Measurements from ENCODE around the gene NALF2.

NALF2 gene

DNA sequence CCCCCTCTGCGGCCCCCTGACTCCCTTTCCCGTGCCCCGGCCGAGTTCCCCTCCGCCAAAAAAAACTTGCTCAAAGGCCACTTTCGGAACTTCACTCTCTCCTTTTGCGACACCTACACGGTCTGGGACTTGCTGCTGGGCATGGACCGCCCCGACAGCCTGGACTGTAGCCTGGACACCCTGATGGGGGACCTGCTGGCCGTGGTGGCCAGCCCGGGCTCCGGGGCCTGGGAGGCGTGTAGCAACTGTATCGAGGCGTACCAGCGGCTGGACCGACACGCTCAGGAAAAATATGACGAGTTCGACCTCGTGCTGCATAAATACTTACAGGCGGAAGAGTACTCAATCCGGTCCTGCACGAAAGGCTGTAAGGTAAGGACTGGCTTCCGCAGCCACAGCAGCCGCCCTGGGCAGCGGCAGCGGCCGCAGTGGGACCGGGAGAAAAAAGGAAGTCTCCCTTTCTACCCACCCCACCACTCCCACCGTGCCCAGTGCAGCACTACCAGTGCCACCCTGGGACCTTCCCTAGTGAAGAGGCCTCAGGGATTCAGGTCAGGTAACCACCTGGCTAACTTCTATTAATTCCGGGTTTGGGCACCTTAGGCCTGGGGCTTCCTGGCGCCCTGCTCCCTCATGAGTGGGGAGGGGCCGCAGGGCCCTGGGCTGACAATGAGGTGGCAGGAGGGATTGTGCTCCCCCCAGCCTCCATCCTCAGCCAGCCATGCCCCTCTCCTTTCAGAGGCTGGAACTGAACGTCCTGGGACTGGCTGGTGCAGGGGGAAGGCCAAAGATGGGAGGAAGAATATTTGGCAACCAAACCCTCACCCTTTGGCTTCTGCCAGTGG lies 1.9 kb downstream of the NALF2 start:
- TF ChIP-seq, protein P1, sequence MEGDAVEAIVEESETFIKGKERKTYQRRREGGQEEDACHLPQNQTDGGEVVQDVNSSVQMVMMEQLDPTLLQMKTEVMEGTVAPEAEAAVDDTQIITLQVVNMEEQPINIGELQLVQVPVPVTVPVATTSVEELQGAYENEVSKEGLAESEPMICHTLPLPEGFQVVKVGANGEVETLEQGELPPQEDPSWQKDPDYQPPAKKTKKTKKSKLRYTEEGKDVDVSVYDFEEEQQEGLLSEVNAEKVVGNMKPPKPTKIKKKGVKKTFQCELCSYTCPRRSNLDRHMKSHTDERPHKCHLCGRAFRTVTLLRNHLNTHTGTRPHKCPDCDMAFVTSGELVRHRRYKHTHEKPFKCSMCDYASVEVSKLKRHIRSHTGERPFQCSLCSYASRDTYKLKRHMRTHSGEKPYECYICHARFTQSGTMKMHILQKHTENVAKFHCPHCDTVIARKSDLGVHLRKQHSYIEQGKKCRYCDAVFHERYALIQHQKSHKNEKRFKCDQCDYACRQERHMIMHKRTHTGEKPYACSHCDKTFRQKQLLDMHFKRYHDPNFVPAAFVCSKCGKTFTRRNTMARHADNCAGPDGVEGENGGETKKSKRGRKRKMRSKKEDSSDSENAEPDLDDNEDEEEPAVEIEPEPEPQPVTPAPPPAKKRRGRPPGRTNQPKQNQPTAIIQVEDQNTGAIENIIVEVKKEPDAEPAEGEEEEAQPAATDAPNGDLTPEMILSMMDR (IDR thresholded peaks at IDR 0.05; ENCODE audit: insufficient read depth, low read length, missing control alignments) = no peak
- ChIA-PET CTCF (no interaction called here), POLR2A (no interaction called here)
- H3K4me3 ChIP-seq (ENCODE audit: low read depth, low read length) = no peak overlapping the region
- DNase-seq (ENCODE audit: low read depth, low spot score) = no peak

DNA sequence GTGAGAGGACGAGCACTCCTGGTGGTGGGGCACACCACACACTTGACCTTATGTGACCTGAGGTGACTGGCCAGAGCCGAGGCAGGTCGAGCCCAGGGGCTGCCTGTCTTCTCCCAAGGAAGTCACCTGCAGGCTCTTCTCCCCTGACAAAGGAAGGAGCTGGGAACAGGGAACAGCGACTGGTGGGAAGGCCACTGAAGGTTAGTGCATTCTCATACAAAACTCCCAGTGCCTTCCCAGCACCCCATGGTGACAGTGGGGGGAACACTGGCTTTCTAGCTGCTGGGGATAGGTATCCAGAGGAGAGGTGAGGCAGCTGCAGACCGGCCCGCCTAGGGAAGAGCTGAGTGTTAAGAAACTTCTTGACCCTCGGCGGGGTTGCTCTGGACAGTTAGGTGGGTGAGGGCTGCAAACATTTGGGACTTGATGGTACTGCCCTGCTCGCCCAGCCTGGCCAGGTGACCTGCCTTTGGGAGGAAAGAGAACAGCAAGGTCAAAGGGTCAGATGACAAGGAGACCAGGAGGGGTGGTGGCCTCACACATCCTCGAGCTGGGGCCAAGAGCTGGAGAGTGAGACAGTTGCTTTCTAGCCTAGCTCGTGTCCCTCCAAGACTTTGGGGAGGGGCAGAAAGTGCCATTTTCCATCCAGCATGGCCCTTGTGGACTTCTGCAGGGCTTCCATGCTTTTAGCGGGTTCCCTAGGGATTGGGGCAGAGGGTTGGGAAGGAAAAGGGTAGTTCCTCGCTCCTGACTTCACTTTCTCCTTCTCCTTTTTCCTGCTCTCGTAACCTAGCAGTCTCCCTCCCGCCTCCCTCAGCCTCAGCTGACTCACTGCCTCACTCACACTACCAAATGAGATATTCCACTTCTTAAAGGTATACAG lies 2.7 kb downstream of the NALF2 start:
- TF ChIP-seq, protein P1 (IDR thresholded peaks at IDR 0.05; ENCODE audit: insufficient read depth, low read length, missing control alignments) = no peak
- H3K4me3 ChIP-seq (ENCODE audit: low read depth, low read length) = no peak overlapping the region
- ChIA-PET CTCF (no interaction called here), POLR2A (interaction anchor here (0.5 kb wide), 1 partner anchor 534 kb away, joined by 3 read pairs; no protein-coding TSS in a partner anchor)
- no peak for DNase-seq (ENCODE audit: low read depth, low spot score)

DNA sequence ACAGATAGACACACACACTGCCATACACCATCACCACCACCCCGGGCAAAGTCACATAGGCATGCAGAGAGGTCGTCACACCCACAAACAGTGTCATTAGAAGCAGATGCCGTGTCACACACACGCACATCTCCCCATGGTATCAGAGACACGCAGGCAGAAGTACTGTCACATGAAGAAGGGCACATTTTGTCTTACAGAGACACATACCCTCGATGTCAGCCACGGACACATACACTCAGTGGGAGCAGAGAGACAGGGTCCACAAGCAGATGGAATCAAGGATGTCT lies 3.3 kb downstream of the NALF2 start:
- no peak for DNase-seq (ENCODE audit: low read depth, low spot score)
- TF ChIP-seq, protein P1 (IDR thresholded peaks at IDR 0.05; ENCODE audit: insufficient read depth, low read length, missing control alignments) = no peak
- ChIA-PET POLR2A (no interaction called here), CTCF (no interaction called here)
- H3K4me3 ChIP-seq (ENCODE audit: low read depth, low read length) = no peak overlapping the region

DNA sequence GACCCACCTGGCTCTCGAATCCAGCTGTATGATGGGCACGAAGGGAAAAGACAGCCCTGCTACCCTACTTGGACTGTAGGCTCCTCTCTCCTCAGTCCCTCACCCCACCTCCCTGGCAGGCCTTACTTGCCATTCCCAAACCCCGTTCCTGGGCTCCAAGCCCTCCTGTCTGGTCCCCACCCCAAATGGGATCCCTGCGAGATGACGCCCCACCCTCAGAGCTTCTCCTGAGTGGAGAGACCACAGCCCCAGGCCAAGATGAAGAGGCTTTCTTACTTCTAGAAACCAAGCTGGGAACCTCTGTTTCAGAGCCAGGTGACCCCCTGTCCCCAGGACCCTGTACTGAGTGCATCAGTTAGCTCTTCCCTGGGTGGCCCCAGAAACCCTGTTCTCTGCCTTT lies 4.5 kb downstream of the NALF2 start:
- CTCF ChIA-PET = no interaction called here
- TF ChIP-seq, protein P1 (IDR thresholded peaks at IDR 0.05; ENCODE audit: insufficient read depth, low read length, missing control alignments) = no peak
- POLR2A ChIA-PET = no interaction called here
- no peak overlapping the region for H3K4me3 ChIP-seq (ENCODE audit: low read depth, low read length)
- DNase-seq (ENCODE audit: low read depth, low spot score) = no peak

DNA sequence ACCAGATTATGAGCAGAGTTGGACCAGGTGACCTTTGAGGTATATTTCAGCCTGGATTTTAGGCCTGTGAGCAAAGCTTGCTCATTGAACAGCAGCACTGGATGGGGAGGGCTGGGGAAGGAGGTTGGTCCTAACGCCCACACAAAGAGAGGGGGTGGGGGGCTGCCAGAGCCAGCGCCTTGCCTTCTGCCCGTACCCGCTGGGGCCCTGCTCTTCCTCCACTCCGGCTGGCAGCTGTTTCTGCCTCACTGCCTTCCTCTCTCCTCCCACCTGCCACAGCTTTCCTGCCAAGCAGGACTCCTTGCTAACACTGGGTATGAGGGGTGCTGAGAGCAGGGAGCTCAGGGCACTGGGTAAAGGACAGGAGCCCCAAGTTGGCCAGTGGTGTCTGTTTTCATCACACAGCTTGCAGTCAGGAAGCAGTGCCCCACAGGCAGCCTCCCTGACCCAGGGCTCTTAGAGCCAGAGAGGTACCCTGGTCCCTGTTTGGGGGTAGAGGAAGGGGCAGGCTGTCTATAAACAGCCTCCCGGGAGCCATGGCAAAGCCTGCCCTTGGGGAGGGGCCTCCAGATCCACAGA lies 6.1 kb downstream of the NALF2 start:
- POLR2A ChIA-PET = no interaction called here
- no peak for DNase-seq (ENCODE audit: low read depth, low spot score)
- H3K4me3 ChIP-seq (ENCODE audit: low read depth, low read length) = no peak overlapping the region
- CTCF ChIA-PET = no interaction called here
- TF ChIP-seq, protein P1 (IDR thresholded peaks at IDR 0.05; ENCODE audit: insufficient read depth, low read length, missing control alignments) = no peak

DNA sequence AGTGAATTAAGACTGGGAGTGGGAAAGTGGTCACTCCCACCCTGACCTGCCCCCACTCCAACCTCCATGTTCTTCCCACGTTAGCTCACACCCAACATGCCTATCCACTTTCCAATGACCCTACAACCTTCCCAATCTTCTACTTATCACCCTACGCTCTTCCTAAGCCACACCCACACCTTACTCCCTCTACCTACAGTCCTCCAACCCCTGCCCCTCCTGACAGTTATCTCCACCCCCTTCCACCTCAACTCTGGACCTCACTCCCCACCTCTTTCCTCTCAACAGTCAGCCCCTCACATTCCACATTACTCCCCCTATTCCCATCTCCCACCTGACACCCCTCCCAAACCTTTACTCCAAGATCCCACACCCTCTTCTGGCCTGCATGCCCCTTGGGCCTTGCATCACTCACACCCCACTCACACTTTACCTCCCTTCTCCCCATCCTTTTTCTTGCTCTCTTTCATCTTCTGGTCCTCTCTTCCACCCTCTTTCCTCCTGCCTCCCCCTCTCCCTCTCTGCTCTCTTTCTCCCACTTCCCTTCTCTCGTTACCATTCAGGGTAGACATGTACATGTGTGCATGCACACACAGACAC lies 6.9 kb downstream of the NALF2 start:
- ChIA-PET CTCF (no interaction called here), POLR2A (no interaction called here)
- DNase-seq (ENCODE audit: low read depth, low spot score) = no peak
- no peak overlapping the region for H3K4me3 ChIP-seq (ENCODE audit: low read depth, low read length)
- TF ChIP-seq, protein P1 (IDR thresholded peaks at IDR 0.05; ENCODE audit: insufficient read depth, low read length, missing control alignments) = no peak
